Measurements from ENCODE around the gene CENPE.

Gene CENPE

DNA sequence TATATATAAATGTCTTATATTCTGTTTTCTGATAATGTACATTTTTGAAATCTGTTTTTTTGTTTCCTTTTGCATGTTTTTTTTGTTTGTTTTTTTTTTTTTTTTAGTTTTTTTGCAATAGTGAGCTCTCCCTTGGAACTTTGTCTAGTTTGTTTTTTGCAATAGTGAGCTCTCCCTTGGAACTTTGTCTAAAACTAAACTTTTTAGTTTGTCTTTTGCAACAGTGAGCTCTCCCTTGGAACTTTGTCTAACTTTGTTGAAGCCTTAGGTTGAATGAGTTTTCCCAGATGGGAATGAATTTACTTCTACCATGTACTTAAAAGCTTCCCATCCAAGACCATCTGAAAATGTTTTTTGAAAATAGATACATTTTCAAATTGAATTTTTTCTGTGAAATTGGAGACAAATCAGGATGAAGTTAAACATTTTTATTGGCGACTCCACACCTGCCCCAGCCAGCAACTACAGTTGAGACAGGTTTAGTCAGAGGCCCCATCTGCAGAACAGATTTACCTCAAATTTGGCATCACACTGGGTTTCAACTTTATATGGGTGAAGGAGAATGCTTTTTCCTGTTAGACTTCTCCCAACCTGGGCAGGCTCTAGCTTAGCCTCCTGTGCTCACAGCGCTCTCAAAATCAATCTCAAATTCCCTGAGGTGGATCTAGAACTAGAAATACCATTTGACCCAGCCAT is 137.5 kb downstream of the CENPE start:
- H3K36me3 ChIP-seq (ENCODE audit: control insufficient read depth, insufficient read depth, low read length), result no peaks in the 10 kb centered on the region
- H3K9ac ChIP-seq (ENCODE audit: low read length), result no peak overlapping the region
- no peak overlapping the region for H3K27ac ChIP-seq (ENCODE audit: low read depth, low read length)
- no peak overlapping the region for H3K4me3 ChIP-seq (ENCODE audit: low read length)
- H3K27me3 ChIP-seq (ENCODE audit: control insufficient read depth, insufficient read depth, low read length), result no peaks in the 10 kb centered on the region
- H3K4me1 ChIP-seq (ENCODE audit: control insufficient read depth, insufficient read depth, low read length), result no peaks in the 10 kb centered on the region

Measured in rectal smooth muscle tissue (tissue), 1 donor.